Panc1 (cell line): ENCODE measurements around the gene RHOXF2. TPM values are rescaled to one million over a fixed set of nuclear protein-coding genes. Genes with fewer than 3 reads are reported as not detected.
A peak's percentile ranks its signal among the peaks of the same experiment; 100 is the strongest.

ENCODE experiments used
- ATAC-seq: fragments of 200-7000 bp; cut with Tn5 transposase; 2 replicates; pipeline ENCODE4 v1.9.1; 2020; ENCODE audit warnings: mild to moderate bottlenecking, moderate library complexity
- BruUV-seq: library from RNA; stranded (reverse); fragments of 400-500 nt; replicated peaks from 2 replicates; lab custom pipeline; 2021; lab: Mats Ljungman, UMichigan
- CTCF ChIA-PET: fragments of 300-600 bp; sonication (Branson Sonifier 250); formaldehyde crosslinking; loops from one replicate; lab custom pipeline; 2022; ENCODE audit warnings: antibody characterized with exemption; lab: Charles Lee
- POLR2A ChIA-PET: fragments of 300-600 bp; sonication (Branson Sonifier 250); formaldehyde crosslinking; loops from one replicate; lab custom pipeline; 2022; ENCODE audit warnings: antibody characterized with exemption; lab: Charles Lee
- DNase-seq: peaks from one replicate; pipeline ENCODE4 v3.0.0-alpha.2; 2010; ENCODE audit warnings: low read depth, low spot score
- H3K27ac ChIP-seq: 2 replicates; pipeline ENCODE4 v1.5.1; 2011; ENCODE audit warnings: mild to moderate bottlenecking, low read length, inconsistent platforms
- H3K27me3 ChIP-seq: fragments of 200-500 bp; sonication (Bioruptor generic); 2 replicates; pipeline ENCODE4 v1.6.0; 2014; ENCODE audit warnings: low read length, inconsistent platforms; ENCODE audit not compliant: control insufficient read depth, insufficient read depth
- H3K36me3 ChIP-seq: fragments of 200-500 bp; sonication (Bioruptor generic); 2 replicates; pipeline ENCODE4 v1.5.1; 2014; ENCODE audit warnings: inconsistent platforms, mild to moderate bottlenecking, low read length, moderate library complexity; ENCODE audit not compliant: control insufficient read depth, insufficient read depth
- H3K4me1 ChIP-seq: 2 replicates; pipeline ENCODE4 v1.5.1; 2011; ENCODE audit warnings: inconsistent platforms, mild to moderate bottlenecking, low read length, moderate library complexity; ENCODE audit not compliant: control insufficient read depth, insufficient read depth
- H3K4me3 ChIP-seq, 2 experiments: 2 replicates each; pipeline ENCODE4 v1.5.1; 2011 to 2012; ENCODE audit warnings: low read depth in 2 of 2, low read length in 2 of 2, mild to moderate bottlenecking in 2 of 2, inconsistent platforms in 1 of 2, moderate library complexity in 1 of 2
- H3K9me3 ChIP-seq: fragments of 200-500 bp; sonication (Bioruptor generic); 2 replicates; pipeline ENCODE4 v1.5.1; 2014; ENCODE audit warnings: low read depth, mild to moderate bottlenecking, inconsistent platforms, low read length, moderate library complexity; ENCODE audit not compliant: control insufficient read depth, insufficient read depth
- POLR2AphosphoS5 ChIP-seq: IDR thresholded peaks from 2 replicates; pipeline ENCODE4 v1.6.1; 2012; ENCODE audit warnings: mild to moderate bottlenecking, low read depth, low read length, moderate library complexity
- TCF7L2 ChIP-seq: IDR thresholded peaks from 2 replicates; pipeline ENCODE4 v1.6.1; 2011; ENCODE audit warnings: mild to moderate bottlenecking, low read depth, low read length, inconsistent platforms
- in situ Hi-C: cut with HindIII; loops from 2 replicates; pipeline ENCODE4 v1.10.0; 2016; ENCODE audit warnings: low sequenced_read_pairs, low pct_unique_long_range_greater_than_20kb
- intact Hi-C: fragments of 100-400 bp; cut with micrococcal nuclease; formaldehyde crosslinking; loops from one replicate; pipeline ENCODE4 v1.10.0; 2022; ENCODE audit not compliant: unreplicated experiment
- total RNA-seq: library from RNA; stranded (reverse); gene quantifications from one replicate; pipeline ENCODE4 v1.2.1, GENCODE V29; 2021; ENCODE audit not compliant: unreplicated experiment
- TF ChIP-seq, protein P1 (sequence below): fragments of 450-650 bp; IDR thresholded peaks from 2 replicates; pipeline ENCODE4 v1.5.1; 2017; ENCODE audit warnings: mild to moderate bottlenecking
- TF ChIP-seq, protein P2 (sequence below), 2 experiments: IDR thresholded peaks; 2 replicates each; pipeline ENCODE4 v1.6.1; 2011 to 2012; ENCODE audit warnings: low read depth in 2 of 2, control low read depth in 1 of 2, low read length in 1 of 2, mild to moderate bottlenecking in 1 of 2, moderate library complexity in 1 of 2; ENCODE audit not compliant: insufficient read depth in 1 of 2

RHOXF2 gene
- total RNA-seq, 1 experiment from 2014 or later, result not detected

DNA sequence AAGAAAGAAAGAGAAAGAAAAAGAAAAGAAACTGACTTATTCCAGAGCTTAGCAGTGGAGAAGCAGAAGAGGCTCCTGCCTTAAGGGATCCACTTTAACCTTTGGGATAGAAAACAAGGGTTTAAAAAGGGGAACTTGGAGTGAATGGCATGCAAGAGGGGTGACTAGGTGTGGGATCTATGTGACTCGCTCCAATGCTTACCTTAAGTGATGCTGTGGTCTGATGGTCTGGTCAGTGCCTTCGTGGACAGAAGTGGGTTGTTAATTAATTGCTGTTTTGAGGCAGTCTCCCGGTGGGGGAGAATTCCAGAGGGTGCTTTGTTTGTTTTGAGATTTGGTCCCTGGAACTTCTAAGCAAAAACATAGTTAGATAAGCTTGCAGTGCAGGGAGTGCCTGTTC lies 21.6 kb upstream of the RHOXF2 start:
- Histone ChIP-seq H3K27ac (no peak overlapping the region), H3K27me3 (no peaks in the 10 kb centered on the region; the same call in 1 of the 2 replicates), H3K4me1 (no peaks in the 10 kb centered on the region), H3K9me3 (no peaks in the 10 kb centered on the region), H3K4me3 (no peak overlapping the region), H3K36me3 (no peaks in the 10 kb centered on the region)
- BruUV-seq, result no TSS peak
- CTCF ChIA-PET, result no interaction called here
- DNase-seq, result no peak
- no peak; the same call in 1 of the 2 replicates for ATAC-seq
- POLR2A ChIA-PET, result no interaction called here
- in situ Hi-C loops (no loop called here), intact Hi-C loops (no loop called here)
- no peak for TF ChIP-seq POLR2AphosphoS5

DNA sequence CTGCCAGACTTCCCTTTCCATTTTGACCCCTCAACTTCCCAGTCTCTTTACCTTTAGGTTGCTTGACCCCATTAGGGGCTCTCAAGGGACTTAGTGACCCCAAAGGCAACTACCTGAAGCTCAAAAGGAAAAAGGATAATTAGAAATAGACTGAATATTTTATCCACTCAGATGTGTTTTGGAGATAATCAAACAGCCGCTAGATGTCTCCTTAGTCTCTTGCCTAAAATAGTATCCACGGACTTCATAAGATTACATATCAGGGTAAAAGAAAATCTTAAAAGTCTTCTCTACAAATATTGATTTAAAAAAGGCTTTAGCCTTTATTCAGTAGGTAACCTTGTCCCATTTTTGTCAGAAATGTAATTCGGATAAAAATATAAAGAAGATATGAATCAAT lies 21.0 kb upstream of the RHOXF2 start:
- no peaks in the 10 kb centered on the region for H3K4me1 ChIP-seq
- H3K9me3 ChIP-seq, result no peaks in the 10 kb centered on the region
- TF ChIP-seq, protein P1, sequence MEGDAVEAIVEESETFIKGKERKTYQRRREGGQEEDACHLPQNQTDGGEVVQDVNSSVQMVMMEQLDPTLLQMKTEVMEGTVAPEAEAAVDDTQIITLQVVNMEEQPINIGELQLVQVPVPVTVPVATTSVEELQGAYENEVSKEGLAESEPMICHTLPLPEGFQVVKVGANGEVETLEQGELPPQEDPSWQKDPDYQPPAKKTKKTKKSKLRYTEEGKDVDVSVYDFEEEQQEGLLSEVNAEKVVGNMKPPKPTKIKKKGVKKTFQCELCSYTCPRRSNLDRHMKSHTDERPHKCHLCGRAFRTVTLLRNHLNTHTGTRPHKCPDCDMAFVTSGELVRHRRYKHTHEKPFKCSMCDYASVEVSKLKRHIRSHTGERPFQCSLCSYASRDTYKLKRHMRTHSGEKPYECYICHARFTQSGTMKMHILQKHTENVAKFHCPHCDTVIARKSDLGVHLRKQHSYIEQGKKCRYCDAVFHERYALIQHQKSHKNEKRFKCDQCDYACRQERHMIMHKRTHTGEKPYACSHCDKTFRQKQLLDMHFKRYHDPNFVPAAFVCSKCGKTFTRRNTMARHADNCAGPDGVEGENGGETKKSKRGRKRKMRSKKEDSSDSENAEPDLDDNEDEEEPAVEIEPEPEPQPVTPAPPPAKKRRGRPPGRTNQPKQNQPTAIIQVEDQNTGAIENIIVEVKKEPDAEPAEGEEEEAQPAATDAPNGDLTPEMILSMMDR, result peak; percentile 69
- TF ChIP-seq POLR2AphosphoS5, result no peak
- TF ChIP-seq, protein P2, sequence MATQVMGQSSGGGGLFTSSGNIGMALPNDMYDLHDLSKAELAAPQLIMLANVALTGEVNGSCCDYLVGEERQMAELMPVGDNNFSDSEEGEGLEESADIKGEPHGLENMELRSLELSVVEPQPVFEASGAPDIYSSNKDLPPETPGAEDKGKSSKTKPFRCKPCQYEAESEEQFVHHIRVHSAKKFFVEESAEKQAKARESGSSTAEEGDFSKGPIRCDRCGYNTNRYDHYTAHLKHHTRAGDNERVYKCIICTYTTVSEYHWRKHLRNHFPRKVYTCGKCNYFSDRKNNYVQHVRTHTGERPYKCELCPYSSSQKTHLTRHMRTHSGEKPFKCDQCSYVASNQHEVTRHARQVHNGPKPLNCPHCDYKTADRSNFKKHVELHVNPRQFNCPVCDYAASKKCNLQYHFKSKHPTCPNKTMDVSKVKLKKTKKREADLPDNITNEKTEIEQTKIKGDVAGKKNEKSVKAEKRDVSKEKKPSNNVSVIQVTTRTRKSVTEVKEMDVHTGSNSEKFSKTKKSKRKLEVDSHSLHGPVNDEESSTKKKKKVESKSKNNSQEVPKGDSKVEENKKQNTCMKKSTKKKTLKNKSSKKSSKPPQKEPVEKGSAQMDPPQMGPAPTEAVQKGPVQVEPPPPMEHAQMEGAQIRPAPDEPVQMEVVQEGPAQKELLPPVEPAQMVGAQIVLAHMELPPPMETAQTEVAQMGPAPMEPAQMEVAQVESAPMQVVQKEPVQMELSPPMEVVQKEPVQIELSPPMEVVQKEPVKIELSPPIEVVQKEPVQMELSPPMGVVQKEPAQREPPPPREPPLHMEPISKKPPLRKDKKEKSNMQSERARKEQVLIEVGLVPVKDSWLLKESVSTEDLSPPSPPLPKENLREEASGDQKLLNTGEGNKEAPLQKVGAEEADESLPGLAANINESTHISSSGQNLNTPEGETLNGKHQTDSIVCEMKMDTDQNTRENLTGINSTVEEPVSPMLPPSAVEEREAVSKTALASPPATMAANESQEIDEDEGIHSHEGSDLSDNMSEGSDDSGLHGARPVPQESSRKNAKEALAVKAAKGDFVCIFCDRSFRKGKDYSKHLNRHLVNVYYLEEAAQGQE (IDR thresholded peaks at IDR 0.05; ENCODE audit: insufficient read depth in 1 of 2, low read depth in 2 of 2, low read length in 1 of 2), result no peak
- no peak for TF ChIP-seq TCF7L2
- no peaks in the 10 kb centered on the region; the same call in 1 of the 2 replicates for H3K27me3 ChIP-seq
- H3K4me3 ChIP-seq, result peak overlapping the region in 1 of 2 experiments; percentile 7; a peak in 1 of 4 replicates
- DNase-seq (no peak), ATAC-seq (peak; percentile 74; the same call in 1 of the 2 replicates)
- ChIA-PET POLR2A (no interaction called here), CTCF (interaction anchor here (1.8 kb wide), 1 partner anchor 77 kb away, joined by 5 read pairs; no protein-coding TSS in a partner anchor)
- no peaks in the 10 kb centered on the region for H3K36me3 ChIP-seq
- intact Hi-C loops (no loop called here), in situ Hi-C loops (no loop called here)
- H3K27ac ChIP-seq, result no peak overlapping the region
- no TSS peak for BruUV-seq

DNA sequence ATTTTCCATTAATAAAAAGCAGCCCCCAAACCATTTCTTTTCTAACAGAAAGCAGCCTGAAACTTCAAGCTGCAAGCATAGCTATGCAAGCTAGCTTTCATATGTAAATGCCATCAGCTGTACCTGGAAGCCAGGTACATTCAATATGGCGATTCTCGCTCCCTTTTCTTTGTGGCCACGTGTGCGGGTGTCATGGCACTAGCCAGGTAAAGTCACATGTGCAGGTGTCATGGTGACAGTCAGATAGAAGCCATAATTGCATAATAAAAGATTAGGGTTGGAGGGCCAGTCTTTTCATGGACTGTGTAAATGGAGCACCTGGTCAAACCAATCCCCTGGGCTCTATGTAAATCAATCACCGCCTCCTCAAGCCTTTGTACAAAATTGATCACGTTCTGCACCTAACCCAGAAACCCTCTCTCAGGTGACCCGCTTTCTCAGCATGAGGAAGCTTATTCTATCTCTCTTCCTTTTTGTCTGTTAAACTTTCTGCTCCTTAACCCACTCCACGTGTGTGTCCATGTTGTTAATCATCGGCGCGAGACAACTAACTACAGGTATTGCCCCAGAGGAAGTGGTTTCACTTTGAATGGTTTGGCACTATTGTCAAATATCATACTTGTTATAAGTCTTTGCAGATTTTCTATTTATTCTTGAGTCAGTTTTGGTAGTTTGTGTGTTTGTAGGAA lies 18.0 kb upstream of the RHOXF2 start:
- in situ Hi-C loops (no loop called here), intact Hi-C loops (no loop called here)
- ATAC-seq (no peak), DNase-seq (no peak)
- Histone ChIP-seq H3K9me3 (no peaks in the 10 kb centered on the region), H3K27me3 (no peaks in the 10 kb centered on the region; the same call in 1 of the 2 replicates), H3K27ac (no peak overlapping the region), H3K36me3 (no peaks in the 10 kb centered on the region), H3K4me3 (no peak overlapping the region), H3K4me1 (no peaks in the 10 kb centered on the region)
- ChIA-PET POLR2A (no interaction called here), CTCF (no interaction called here)
- BruUV-seq, result no TSS peak
- no peak for TF ChIP-seq POLR2AphosphoS5
- TF ChIP-seq, protein P2 (IDR thresholded peaks at IDR 0.05; ENCODE audit: insufficient read depth in 1 of 2, low read depth in 2 of 2, low read length in 1 of 2), result no peak
